HG03097 (cell line): ENCODE measurements around the gene LMBR1L.
"Not testable (repeated sequence)": the region's sequence is repeated elsewhere in the genome, so short reads cannot be mapped to it uniquely, and the experiment has no call there.

Source experiments
- ATAC-seq: cut with Tn5 transposase; IDR thresholded peaks from one replicate; pipeline ENCODE4 v1.9.1; 2021; ENCODE audit not compliant: unreplicated experiment, low FRiP score

LMBR1L gene, protein sequence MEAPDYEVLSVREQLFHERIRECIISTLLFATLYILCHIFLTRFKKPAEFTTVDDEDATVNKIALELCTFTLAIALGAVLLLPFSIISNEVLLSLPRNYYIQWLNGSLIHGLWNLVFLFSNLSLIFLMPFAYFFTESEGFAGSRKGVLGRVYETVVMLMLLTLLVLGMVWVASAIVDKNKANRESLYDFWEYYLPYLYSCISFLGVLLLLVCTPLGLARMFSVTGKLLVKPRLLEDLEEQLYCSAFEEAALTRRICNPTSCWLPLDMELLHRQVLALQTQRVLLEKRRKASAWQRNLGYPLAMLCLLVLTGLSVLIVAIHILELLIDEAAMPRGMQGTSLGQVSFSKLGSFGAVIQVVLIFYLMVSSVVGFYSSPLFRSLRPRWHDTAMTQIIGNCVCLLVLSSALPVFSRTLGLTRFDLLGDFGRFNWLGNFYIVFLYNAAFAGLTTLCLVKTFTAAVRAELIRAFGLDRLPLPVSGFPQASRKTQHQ

DNA sequence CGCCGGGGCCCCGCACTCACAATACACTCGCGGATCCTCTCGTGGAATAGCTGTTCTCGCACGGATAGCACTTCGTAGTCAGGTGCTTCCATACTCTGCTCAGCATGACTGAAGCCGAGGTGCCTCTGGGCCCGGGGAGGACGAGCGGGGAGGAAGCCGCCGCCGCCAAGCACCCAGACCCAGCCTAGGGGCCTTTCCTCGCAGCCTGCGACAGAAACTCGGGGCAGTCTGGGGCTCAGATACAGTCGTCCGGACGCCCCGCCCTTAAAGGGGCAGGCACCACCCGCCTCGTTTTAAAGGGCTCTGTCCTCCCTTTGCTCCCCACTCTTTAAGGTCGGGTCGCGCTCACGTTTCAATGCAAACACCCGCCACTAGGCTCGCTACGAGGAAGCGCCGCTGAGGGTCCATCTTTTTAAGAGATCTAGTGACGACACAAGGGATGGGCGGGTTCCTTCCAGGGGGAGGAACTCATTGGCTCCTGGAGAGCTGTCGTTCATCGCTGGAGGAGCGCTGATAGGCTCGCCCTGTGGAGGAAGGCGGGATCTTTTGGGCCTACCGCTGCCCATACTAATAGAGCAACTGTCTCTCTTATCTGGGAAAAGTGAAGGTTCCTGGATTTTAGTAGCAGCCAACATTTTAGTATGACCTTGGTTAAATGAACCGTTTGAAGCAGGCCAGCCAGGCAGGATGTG is at the start of gene LMBR1L:
Gene LMBR1L, minus strand, starts transcription at position 384 of the 692 bp plus-strand sequence. Its CDS starts 292 bp downstream, at position 92.
- ATAC-seq = peak; percentile 98

DNA sequence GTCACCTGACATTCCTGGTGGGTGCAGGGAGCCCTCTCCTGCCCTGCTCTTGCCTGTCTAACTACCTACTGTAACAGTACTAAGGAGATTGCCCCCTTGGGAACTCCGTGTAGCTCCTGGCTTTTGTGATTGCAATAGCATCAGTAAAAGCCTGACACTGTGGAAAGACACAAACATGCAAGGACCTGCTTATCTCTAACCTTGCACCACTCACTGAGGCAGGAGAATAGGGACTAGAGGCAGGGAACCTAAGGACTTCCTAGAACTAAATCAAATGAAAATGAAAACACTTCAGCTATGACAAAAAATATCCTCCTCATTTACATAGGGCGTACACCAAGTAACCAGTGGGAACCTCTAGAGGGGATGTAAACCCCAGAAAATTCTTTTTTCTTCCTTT is 49.8 kb upstream of the LMBR1L start:
- no peak for ATAC-seq

DNA sequence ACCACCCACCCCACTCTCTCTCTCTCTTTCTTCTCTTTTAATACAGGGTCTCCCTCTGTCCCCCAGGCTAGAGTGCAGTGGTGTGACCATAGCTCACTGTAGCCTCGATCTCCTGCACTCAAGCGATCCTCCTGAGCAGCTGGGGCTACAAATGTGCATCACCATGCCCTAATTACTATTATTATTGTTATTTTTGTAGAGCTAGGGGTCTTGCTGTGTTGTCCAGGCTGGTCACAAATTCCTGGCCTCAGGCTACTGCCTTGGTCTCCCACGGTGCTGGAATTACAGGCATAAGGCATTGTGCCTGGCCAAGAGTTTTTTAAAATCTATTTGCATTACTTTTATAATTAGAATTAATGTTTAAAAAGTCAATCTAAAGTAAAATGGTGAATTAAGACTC is 43.6 kb upstream of the LMBR1L start:
- ATAC-seq = no peak

DNA sequence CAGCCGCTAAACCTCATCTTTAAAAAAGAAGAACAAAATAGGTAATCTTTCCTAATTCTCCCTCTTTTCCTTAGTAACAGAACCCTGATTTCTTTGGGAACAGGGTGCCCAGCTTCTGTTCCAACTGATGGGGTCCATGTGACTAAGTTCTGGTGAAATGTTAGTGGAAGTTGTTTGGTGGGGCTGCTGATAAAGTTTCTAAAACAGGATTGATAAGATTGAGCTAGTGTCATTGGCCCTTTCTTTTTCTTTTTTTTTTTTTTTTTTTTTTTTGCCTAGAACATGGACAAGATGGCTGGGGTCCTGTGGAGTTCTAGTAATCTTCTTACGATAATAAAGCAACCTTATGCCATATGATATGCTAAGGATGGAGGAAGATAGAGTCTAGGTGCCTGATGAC is 36.7 kb upstream of the LMBR1L start:
- ATAC-seq = no peak

DNA sequence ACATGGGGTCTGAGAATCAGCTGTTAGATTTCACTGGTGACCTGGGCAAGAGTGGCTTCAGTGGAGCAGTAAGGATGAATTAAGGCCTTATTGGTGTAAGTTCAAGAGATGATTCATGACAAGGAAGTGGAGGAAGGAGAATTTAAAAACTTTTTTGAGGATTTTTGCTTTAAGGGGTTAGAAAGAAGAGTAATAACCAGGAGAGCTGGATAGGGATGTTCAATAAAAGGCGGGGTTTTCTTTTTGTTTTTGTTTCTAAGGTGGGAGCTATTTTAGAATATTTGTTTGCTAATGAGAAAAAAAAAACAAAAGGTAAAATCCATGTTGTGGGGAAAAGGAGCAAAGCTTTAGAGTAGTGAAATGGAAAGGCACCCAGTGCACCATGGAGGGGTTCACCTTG is 35.8 kb upstream of the LMBR1L start:
- no peak for ATAC-seq

DNA sequence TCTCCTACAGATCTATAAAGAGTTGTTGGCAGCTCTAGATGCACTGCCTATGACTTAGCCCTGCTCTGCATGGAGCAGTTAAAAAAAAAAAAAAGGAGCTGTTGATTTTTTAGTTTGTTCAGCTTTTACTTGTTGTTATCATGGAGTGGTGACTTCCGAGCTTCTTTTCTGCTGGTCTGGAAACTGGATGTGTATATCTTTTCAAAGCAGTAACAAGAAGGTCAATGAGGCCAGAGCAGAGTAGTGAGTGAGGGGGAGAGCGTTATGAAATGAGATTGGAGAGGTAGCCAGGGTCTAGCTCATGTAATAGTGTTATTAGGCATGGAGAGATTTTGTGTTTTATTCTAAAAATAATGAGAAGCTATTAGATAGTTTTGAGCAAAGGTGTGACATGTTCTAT is 33.7 kb upstream of the LMBR1L start:
- ATAC-seq = no peak

DNA sequence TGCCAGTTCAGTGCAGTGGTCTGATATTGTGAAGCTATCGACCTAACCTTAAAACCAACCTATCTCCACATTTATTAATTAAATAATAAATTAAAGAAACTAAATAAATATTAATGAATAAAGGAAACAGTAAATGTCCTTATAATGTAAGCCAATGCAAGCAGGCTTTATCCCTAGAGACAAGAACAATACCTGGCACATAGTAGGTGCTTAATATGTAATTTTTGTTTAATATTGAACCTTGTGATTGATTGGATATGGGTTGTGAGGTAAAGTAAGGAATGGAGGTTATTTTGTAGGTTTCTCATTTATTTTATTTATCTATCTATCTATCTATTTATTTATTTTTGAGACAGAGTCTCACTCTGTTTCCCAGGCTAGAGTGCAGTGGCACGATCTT is 28.4 kb upstream of the LMBR1L start:
- ATAC-seq = no peak

DNA sequence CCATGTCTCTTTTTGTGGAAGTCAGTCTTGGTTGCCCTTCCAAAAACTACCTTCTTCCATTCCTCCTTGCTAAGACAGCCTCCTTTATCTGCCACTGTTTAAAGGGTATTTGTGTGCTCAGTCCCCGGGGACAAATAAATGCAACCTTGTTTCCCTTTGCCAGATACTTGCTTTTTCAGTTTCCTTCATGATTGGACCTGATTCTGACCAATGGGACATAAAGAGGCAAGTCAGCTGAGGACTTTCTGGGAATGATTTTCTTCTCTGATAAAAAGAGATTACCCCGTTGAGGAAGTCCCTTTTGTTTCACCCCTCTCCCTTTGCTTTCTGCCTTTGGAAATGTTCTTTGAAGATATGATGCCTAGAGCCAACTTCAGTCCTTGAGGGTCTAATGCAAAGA is 27.9 kb upstream of the LMBR1L start:
- no peak for ATAC-seq

DNA sequence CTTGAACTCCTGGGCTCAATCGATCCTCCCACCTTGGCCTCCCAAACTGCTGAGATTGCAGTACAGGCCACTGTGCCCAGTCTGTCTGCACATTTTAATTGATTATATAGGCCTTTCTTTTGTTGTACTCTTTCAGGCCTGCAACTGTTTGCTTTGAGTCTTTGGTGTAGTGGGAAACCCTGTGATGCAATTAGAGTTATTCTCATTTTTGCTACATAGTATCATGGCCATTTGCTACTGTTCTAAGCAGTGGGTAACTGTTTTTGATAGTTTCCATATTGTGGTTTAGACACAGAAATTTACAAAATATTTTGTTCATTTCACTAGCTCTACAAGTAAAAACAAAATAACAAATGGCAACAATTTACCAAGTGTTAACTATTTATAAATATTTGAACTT is 26.8 kb upstream of the LMBR1L start:
- ATAC-seq = no peak

DNA sequence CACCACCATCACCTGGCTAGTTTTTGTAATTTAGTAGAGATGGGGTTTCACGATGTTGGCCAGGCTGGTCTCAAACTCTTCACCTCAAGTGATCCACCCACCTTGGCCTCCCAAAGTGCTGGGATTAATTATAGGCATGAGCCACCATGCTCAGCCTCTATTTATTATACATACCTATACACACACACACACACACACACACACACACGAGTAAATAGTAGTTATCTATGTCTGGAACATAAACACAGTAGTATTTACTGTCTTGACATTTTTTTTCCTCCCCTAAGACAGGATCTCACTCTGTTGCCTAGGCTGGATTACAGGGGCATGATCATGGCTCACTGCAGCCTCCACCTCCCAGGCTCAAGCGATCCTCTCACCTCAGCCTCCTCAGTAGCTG is 26.4 kb upstream of the LMBR1L start:
- not testable (repeated sequence) for ATAC-seq

DNA sequence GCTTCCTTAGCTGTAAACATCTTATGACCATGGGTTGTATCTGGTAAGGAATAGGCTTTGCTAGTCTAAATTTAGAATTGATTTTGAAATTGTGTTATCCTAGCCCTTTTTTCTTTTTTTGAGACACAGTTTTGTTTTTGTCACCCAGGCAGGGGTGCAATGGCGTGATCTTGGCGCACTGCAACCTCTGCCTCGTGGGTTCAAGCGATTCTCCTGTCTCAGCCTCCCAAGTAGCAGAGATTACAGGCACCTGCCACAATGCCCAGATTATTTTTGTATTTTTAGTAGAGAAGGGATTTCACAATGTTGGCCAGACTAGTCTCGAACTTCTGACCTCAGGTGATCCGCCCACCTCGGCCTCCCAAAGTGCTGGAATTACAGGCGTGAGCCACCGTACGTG is 22.9 kb upstream of the LMBR1L start:
- ATAC-seq = no peak

DNA sequence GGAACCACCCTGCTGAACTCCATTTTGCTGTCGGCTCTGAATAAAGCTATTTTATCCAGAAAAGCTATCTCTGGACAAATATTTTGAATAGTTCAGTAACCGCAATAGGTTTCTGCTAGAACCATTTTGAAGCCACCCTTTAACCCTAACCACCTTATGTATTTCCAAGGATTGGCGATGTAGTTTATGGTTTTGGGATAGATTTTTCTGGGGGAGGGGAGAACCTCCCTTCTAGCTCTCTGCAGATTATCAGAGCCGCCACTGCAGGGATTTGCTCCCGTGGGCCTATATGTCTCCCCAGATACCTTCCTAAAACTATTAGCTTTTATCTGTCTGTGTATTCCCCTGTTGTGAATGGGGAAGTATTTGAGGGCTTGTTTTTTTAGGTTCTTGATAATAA is 22.4 kb upstream of the LMBR1L start:
- no peak for ATAC-seq

DNA sequence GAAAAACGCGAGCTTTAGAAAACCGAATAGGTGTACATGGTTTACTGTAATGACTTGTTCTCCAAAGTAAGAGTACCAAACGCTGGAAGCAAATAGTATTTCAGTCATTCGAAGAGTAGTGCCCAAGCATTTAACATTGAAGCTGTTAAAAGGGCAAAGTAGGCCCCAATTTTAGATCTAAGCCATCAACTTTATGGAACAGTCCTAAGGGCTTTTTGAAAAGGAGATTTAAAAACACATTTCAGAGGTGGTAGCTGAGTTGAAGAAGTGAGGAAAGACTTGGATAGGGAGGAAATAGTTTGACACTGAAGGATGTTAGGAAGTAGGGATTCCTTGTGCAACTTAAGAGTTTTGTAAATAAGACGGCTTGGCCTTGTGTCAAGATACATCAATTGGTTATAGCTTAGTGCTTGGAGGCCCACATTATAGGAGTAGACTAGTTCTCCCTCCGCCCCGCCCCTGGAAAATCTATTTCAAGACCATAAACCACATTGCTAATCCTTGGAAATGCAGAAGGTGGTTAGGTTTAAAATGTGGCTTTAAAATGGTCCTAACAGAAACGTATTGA is 21.3 kb upstream of the LMBR1L start:
- ATAC-seq = no peak

DNA sequence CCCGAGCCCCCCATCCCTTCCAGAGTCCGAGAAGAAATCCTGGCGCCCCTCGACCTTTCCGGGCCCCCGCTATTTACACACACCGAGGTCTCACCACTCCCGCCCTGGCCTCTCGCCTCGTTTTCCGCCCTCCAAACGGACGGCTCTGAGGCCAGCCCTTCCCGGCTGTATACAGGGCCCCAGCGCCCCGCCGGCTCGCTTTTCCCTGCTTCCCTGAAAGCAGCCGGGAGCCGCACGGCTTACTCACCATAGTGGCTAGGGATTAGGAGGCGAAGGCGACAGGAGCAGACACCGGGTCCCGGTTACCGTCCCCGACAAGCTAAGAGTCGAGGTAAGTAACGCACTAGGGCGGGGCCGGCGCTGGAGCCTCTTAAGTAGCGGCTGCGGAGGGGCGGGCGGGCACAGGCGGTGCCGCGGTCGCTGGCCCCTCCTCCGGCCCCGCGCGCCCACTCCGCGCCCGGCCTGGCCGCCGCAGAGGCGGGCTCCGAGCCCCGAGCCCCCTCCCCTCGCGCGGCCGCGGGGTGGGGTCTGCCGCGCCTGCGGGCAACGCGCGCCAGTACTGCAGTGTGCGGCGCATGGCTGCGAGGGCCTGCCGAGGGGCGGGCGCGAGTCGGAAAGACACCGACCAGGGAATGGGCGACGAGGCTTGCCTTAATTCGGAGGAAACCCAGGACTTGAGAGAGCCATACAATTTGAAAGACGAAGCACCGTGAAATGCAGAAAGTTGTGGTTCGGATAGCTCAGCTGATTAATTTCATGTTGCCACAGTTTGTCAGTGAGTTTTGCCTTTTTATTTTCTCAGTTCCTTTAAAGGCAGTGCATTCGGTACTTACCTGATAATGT is 20.6 kb upstream of the LMBR1L start, which contains the start of gene TUBA1B:
Gene TUBA1B, minus strand, starts transcription at position 345 of the 843 bp plus-strand sequence. Its CDS starts 95 bp downstream, at position 250.
- peak; percentile 75 for ATAC-seq

DNA sequence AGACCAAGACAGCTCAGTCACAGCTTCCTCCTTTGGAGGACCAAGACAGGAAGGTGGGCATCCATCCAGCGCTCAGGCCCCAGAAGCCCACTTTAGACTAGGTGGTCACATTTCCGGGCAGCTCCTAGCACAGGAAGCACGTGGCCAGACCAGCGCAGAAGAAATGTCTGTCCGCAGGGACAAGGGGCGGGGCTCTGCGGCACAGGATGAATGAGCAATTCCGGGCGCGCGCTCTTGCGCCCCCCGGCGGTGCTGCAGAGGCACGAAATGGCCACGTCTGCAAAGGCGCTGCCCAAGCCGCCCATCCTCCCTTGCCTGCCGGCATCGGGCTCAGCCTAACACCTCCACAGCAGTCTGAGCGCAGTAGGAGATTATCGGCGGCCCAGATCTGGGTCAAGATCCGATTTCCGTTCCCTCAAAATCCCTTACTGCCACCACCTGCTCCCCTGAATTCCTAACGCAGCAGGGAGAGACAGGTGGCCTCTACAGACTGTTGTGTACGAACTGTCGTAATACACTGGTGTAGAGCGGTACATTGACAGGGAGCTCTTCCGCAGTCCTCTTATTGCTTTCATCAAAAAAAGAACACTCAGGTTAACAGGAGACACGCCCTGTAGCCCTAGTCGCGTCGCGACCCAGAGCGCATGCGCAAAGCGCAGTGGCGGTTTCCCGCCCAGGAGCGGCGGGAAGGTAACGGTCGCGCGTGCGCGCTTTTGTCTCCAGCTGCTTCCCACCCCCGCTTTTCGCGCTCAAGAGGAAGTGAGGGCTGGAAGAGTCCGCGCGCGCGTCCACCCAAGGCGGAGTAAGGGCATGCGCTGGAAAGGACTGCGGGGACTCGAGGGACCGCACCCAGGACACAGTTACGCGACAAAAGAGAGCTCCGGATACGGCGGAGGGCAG is 19.8 kb upstream of the LMBR1L start:
- ATAC-seq = peak; percentile 42

DNA sequence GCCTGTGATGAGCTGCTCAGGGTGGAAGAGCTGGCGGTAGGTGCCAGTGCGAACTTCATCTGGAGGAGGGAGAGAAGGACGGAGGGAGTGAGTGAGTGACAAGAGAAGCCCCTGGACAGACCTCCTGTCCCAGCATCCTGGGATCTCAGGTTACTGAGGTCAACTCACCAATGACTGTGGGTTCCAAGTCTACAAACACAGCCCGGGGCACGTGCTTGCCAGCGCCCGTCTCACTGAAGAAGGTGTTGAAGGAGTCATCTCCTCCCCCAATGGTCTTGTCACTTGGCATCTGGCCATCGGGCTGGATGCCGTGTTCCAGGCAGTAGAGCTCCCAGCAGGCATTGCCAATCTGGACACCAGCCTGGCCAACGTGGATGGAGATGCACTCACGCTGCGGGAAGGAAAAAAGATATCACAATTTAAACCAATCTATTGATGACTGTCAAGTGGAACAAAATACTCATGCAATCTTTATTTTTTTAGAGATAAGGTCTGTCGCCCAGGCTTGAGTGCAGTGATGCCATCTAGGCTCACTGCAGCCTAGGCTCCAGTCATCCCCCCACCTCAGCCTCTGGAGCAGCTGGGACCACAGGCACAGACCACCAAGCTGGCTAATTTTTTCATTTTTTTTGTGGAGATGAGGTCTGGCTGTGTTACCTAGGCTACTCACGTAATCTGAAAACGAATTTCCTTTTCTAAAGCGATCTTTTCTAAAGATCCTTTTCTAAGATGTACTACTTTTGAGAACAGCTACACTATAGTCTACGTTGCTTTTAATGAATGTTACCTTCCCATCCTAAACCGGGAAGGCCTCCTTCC is 18.9 kb upstream of the LMBR1L start:
- ATAC-seq = no peak

DNA sequence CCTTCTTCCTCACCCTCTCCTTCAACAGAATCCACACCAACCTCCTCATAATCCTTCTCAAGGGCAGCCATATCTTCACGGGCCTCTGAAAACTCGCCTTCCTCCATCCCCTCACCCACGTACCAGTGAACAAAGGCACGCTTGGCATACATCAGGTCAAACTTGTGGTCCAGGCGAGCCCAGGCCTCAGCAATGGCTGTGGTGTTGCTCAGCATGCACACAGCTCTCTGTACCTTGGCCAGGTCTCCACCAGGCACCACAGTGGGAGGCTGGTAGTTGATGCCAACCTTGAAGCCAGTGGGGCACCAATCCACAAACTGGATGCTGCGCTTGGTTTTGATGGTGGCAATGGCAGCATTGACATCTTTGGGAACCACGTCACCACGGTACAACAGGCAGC is 17.3 kb upstream of the LMBR1L start:
- not testable (repeated sequence) for ATAC-seq

DNA sequence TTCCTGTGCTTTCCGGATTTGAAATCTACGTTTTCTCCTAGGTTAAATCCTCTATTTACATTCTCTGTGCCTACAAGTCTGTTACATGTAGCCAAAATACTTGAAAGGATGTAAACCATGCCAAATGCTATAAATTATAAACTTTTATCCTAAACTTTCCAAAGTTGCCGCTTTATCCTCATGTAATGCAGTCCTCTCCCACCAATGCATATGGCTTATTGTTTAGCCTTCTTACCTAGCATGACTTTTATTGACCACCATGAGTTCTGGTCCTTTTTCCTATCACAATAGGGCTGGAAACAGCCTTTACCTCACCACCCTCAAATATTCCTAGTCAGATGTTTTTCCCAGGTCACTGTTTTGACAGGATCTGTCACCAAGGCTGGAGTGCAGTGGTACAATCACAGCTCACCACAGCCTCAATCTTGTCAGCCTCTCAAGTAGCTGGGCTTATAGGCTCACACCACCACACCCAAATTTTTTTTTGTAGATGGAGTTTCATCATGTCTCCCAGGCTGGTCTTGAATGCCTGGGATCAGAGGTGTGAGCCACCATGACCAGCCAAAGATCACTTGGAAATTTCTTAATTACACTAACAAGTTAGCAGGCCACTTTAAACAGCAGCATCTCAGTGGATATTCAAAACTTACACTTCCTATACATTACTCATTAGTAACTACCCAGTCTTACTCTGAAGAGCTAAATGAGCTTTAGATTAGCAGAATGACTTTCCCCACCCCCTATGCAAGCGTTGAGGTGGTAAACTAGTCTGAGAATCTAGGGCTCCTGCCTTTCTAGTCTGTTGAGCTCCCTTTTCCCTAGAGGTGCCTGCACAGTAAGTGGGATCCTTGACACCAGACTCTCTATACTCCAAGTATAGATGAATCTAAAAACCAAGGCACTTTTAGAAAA is 16.5 kb upstream of the LMBR1L start:
- ATAC-seq = no peak
